Endothelial cell of umbilical vein (primary cell): Measurements from ENCODE around the gene CAMSAP1. TPM values are rescaled to one million over a fixed set of nuclear protein-coding genes. Genes with fewer than 3 reads are reported as not detected.

Experiments used
- BruUV-seq: library from RNA; stranded (reverse); fragments of 400-500 nt; replicated peaks from 2 replicates; lab custom pipeline; 2021; lab: Mats Ljungman, UMichigan
- CTCF ChIA-PET: fragments of 300-600, 350-600 bp; sonication (Branson Sonifier 250); formaldehyde crosslinking; loops from one replicate; lab custom pipeline; 2021; ENCODE audit warnings: antibody characterized with exemption, inconsistent platforms; lab: Charles Lee
- POLR2A ChIA-PET: fragments of 300-600, 350-600 bp; sonication (Branson Sonifier 250); formaldehyde crosslinking; loops from one replicate; lab custom pipeline; 2021; ENCODE audit warnings: antibody characterized with exemption, inconsistent platforms; lab: Charles Lee
- DNase-seq: peaks from one replicate; pipeline ENCODE4 v3.0.0-alpha.2; 2011; ENCODE audit warnings: low read depth, low spot score
- FAIRE-seq: peaks from 2 replicates; lab custom pipeline; 2011; peaks lifted over from hg19 to GRCh38; lab: Jason Lieb, UNC
- H2AFZ ChIP-seq: 2 replicates; pipeline ENCODE4 v1.6.0; 2012; ENCODE audit warnings: low read depth, low read length, control low read depth, inconsistent platforms
- H3K27ac ChIP-seq: 2 replicates; pipeline ENCODE4 v1.5.1; 2011; ENCODE audit warnings: low read depth, mild to moderate bottlenecking, control low read depth, low read length, moderate library complexity; ENCODE audit not compliant: insufficient read depth
- H3K27me3 ChIP-seq, 2 experiments: 2 replicates each; pipeline versions ENCODE4 v1.6.0 to v1.6.1; 2011; ENCODE audit warnings: low read length in 2 of 2, mixed read lengths in 1 of 2; ENCODE audit not compliant: control insufficient read depth in 2 of 2, insufficient read depth in 2 of 2
- H3K36me3 ChIP-seq, 2 experiments: 2 replicates in 1 of 2; 3 replicates in 1 of 2; pipeline ENCODE4 v1.5.1; 2011; ENCODE audit warnings: low read length in 2 of 2, mild to moderate bottlenecking in 1 of 2, moderate library complexity in 1 of 2; ENCODE audit not compliant: control insufficient read depth in 2 of 2, insufficient read depth in 2 of 2; ENCODE audit errors: extremely low read depth in 1 of 2
- H3K4me1 ChIP-seq: 3 replicates; pipeline ENCODE4 v1.5.1; 2011; ENCODE audit warnings: mild to moderate bottlenecking, low read length; ENCODE audit not compliant: control insufficient read depth, insufficient read depth; ENCODE audit errors: extremely low read depth
- H3K4me2 ChIP-seq: 2 replicates; pipeline ENCODE4 v1.6.1; 2011; ENCODE audit warnings: low read length, control low read depth, mixed read lengths; ENCODE audit not compliant: insufficient read depth
- H3K4me3 ChIP-seq, 3 experiments: fragments of 200-600 bp in 1 of 3; sonication (generic), shearing (Covaris generic) in 1 of 3; replicated peaks in 1 of 3; 2 replicates each; pipeline ENCODE4 v1.5.1; 2011 to 2016; ENCODE audit warnings: control low read depth in 3 of 3, low read length in 3 of 3, mild to moderate bottlenecking in 2 of 3, inconsistent platforms in 1 of 3, low read depth in 1 of 3, moderate library complexity in 1 of 3; ENCODE audit not compliant: insufficient read depth in 1 of 3
- H3K79me2 ChIP-seq: 2 replicates; pipeline ENCODE4 v1.6.0; 2012; ENCODE audit warnings: low read length, inconsistent platforms; ENCODE audit not compliant: control insufficient read depth, insufficient read depth
- H3K9ac ChIP-seq: replicated peaks from 2 replicates; pipeline ENCODE3; 2011; ENCODE audit warnings: low read length, control low read depth; ENCODE audit not compliant: insufficient read depth; ENCODE audit errors: extremely low read depth
- H3K9me1 ChIP-seq: replicated peaks from 3 replicates; pipeline ENCODE4 v1.6.0; 2011; ENCODE audit warnings: mild to moderate bottlenecking, low read length; ENCODE audit not compliant: control insufficient read depth, insufficient read depth; ENCODE audit errors: extremely low read depth
- H3K9me3 ChIP-seq: replicated peaks from 2 replicates; pipeline ENCODE4 v1.5.1; 2012; ENCODE audit warnings: low read length, inconsistent platforms; ENCODE audit not compliant: control insufficient read depth, insufficient read depth
- H4K20me1 ChIP-seq: replicated peaks from 2 replicates; pipeline ENCODE3; 2011; ENCODE audit warnings: mild to moderate bottlenecking, low read length; ENCODE audit not compliant: control insufficient read depth, insufficient read depth; ENCODE audit errors: extremely low read depth
- EZH2 ChIP-seq: IDR thresholded peaks from 2 replicates; pipeline ENCODE4 v1.6.1; 2012; ENCODE audit warnings: borderline replicate concordance, low read depth, mild to moderate bottlenecking, moderate library complexity, low read length, inconsistent platforms; ENCODE audit not compliant: severe bottlenecking
- FOS ChIP-seq: IDR thresholded peaks from 2 replicates; pipeline ENCODE4 v1.6.1; 2011; ENCODE audit warnings: mild to moderate bottlenecking, low read length, moderate library complexity, borderline replicate concordance; ENCODE audit not compliant: insufficient read depth
- GATA2 ChIP-seq: IDR thresholded peaks from 2 replicates; pipeline ENCODE4 v1.7.0; 2011; ENCODE audit warnings: low read depth, mild to moderate bottlenecking, moderate library complexity, mixed read lengths, low read length; ENCODE audit not compliant: insufficient read length, insufficient read depth
- JUN ChIP-seq: IDR thresholded peaks from 2 replicates; pipeline ENCODE4 v1.6.1; 2011; ENCODE audit warnings: borderline replicate concordance, low read depth; ENCODE audit not compliant: insufficient read length, insufficient read depth
- MYC ChIP-seq: IDR thresholded peaks from one replicate; pipeline ENCODE4 v1.6.1; 2011; ENCODE audit warnings: mild to moderate bottlenecking, low read depth, low read length
- POLR2A ChIP-seq: IDR thresholded peaks from 2 replicates; pipeline ENCODE4 v1.6.1; 2012; ENCODE audit warnings: low read depth, mild to moderate bottlenecking, control low read depth, low read length
- POLR2AphosphoS5 ChIP-seq: IDR thresholded peaks from 2 replicates; pipeline ENCODE4 v1.6.1; 2012; ENCODE audit warnings: low read depth, mild to moderate bottlenecking, control low read depth, low read length, moderate library complexity; ENCODE audit not compliant: insufficient read depth
- dilution Hi-C: fragments of 300-500 bp; cut with MboI; formaldehyde crosslinking; loops from one replicate; pipeline ENCODE4 v1.15.0; 2019; ENCODE audit warnings: low sequenced_read_pairs; ENCODE audit not compliant: extremely low pct_ligation_motif_present
- intact Hi-C: fragments of 100-400 bp; cut with micrococcal nuclease; formaldehyde crosslinking; loops from one replicate; pipeline ENCODE4 v1.10.0; 2022
- polyA plus RNA-seq, 4 experiments: library from polyadenylated mRNA; depleted of rRNA in 3 of 4; stranded (reverse) in 3 of 4; unstranded in 1 of 4; fragments of >200 nt; gene quantifications; 2 replicates each; pipeline versions ENCODE4 v1.2.1 to v1.2.3, GENCODE V29; 2011 to 2012; ENCODE audit warnings: missing spikeins in 1 of 4
- total RNA-seq: library from RNA; stranded (reverse); gene quantifications from 2 replicates; pipeline ENCODE4 v1.2.3, GENCODE V29; 2021
- TF ChIP-seq, protein P1 (sequence below), 2 donors: IDR thresholded peaks; 1 replicate in 1 of 2; 2 replicates in 1 of 2; pipeline ENCODE4 v1.5.1; 2011; ENCODE audit warnings: low read length in 2 of 2, mild to moderate bottlenecking in 2 of 2, moderate library complexity in 2 of 2, control low read depth in 1 of 2, inconsistent platforms in 1 of 2, low read depth in 1 of 2; ENCODE audit not compliant: insufficient read depth in 1 of 2; ENCODE audit errors: extremely low read depth in 1 of 2
- TF ChIP-seq, protein P2 (sequence below): IDR thresholded peaks from 2 replicates; pipeline ENCODE4 v1.6.1; 2011; ENCODE audit not compliant: insufficient read depth, insufficient read length

CAMSAP1 gene
- total and polyA plus RNA-seq, 2 donors (not counting 3 experiments of a cell fraction or from before 2014, with no cell fraction given), result 8.1 to 25.5 TPM

DNA sequence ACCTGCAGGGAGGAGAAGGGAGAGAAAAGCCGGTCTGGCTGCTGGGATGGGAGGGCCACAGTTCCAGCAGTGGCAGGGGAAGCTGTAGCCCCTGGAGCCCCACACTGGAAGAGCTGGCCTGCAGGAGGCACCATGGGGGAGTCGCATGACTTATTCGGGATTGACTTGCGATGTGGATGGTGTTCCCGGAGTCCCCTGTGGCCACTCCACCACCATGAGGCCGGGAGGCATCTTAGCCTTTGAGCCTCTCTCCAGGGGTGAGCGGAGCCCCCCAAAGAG is 113.3 kb downstream of the CAMSAP1 start:
- DNase-seq (no peak), FAIRE-seq (no peak)
- Histone ChIP-seq H3K79me2 (no peaks in the 10 kb centered on the region), H3K9me3 (no peaks in the 10 kb centered on the region), H3K27ac (no peak overlapping the region), H3K36me3 (no peaks in the 10 kb centered on the region), H3K4me1 (peaks cover 4% of the 10 kb centered on the region), H3K4me2 (no peak overlapping the region), H3K9me1 (no peaks in the 10 kb centered on the region), H3K9ac (no peak overlapping the region), H3K27me3 (no peaks in the 10 kb centered on the region), H2AFZ (no peak overlapping the region), H4K20me1 (no peaks in the 10 kb centered on the region), H3K4me3 (no peak overlapping the region)
- BruUV-seq, result no TSS peak
- intact Hi-C loops, result no loop called here
- POLR2A ChIA-PET, result no interaction called here
- no peak for TF ChIP-seq MYC
- TF ChIP-seq GATA2, result no peak
- no peak for TF ChIP-seq FOS
- no peak for TF ChIP-seq EZH2
- TF ChIP-seq JUN, result no peak
- TF ChIP-seq, protein P1, sequence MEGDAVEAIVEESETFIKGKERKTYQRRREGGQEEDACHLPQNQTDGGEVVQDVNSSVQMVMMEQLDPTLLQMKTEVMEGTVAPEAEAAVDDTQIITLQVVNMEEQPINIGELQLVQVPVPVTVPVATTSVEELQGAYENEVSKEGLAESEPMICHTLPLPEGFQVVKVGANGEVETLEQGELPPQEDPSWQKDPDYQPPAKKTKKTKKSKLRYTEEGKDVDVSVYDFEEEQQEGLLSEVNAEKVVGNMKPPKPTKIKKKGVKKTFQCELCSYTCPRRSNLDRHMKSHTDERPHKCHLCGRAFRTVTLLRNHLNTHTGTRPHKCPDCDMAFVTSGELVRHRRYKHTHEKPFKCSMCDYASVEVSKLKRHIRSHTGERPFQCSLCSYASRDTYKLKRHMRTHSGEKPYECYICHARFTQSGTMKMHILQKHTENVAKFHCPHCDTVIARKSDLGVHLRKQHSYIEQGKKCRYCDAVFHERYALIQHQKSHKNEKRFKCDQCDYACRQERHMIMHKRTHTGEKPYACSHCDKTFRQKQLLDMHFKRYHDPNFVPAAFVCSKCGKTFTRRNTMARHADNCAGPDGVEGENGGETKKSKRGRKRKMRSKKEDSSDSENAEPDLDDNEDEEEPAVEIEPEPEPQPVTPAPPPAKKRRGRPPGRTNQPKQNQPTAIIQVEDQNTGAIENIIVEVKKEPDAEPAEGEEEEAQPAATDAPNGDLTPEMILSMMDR (IDR thresholded peaks at IDR 0.05; ENCODE audit: extremely low read depth in 1 of 2, insufficient read depth in 1 of 2, low read depth in 1 of 2, low read length in 2 of 2), result no peak
- no peak for TF ChIP-seq POLR2AphosphoS5
- TF ChIP-seq, protein P2, sequence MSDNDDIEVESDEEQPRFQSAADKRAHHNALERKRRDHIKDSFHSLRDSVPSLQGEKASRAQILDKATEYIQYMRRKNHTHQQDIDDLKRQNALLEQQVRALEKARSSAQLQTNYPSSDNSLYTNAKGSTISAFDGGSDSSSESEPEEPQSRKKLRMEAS, result no peak
- no peak for TF ChIP-seq POLR2A
- CTCF ChIA-PET, result no interaction called here
- dilution Hi-C loops, result no loop called here
